AG04450 (cell line): Measurements from ENCODE around the gene LNPEP. TPM values are rescaled to one million over a fixed set of nuclear protein-coding genes. Genes with fewer than 3 reads are reported as not detected.

ENCODE experiments used
- CTCF ChIA-PET: fragments of 300-600, 350-600 bp; formaldehyde crosslinking; extraction: SDS; loops from one replicate; lab custom pipeline; 2022; ENCODE audit warnings: antibody characterized with exemption, inconsistent platforms; lab: Charles Lee
- POLR2A ChIA-PET: fragments of 350-600 bp; formaldehyde crosslinking; extraction: SDS; loops from one replicate; lab custom pipeline; 2021; ENCODE audit warnings: antibody characterized with exemption, inconsistent platforms; lab: Yijun Ruan, JAX
- DNase-seq: peaks from one replicate; pipeline ENCODE4 v3.0.0-alpha.2; 2011; ENCODE audit warnings: low read depth, low spot score
- H3K27ac ChIP-seq: one replicate; pipeline ENCODE4 v1.5.1; 2012; ENCODE audit warnings: low read depth, low read length, control low read depth
- H3K27me3 ChIP-seq: one replicate; pipeline ENCODE4 v1.6.0; 2012; ENCODE audit warnings: low read length; ENCODE audit not compliant: control insufficient read depth, insufficient read depth
- H3K4me3 ChIP-seq: 2 replicates; pipeline ENCODE4 v1.5.1; 2011; ENCODE audit warnings: mild to moderate bottlenecking, low read depth, low read length, control low read depth
- H3K9me3 ChIP-seq: 2 replicates; pipeline ENCODE4 v1.5.1; 2012; ENCODE audit warnings: low read length; ENCODE audit not compliant: control insufficient read depth, insufficient read depth
- polyA plus RNA-seq: library from polyadenylated mRNA; depleted of rRNA; stranded (reverse); fragments of >200 nt; gene quantifications from 2 replicates; pipeline ENCODE4 v1.2.3, GENCODE V29; 2011
- TF ChIP-seq, protein P1 (sequence below): IDR thresholded peaks from 2 replicates; pipeline ENCODE4 v1.5.1; 2011; ENCODE audit warnings: low read depth, low read length, control low read depth, inconsistent platforms

The LNPEP gene
- polyA plus RNA-seq, 1 experiment, result 13.4 TPM

DNA sequence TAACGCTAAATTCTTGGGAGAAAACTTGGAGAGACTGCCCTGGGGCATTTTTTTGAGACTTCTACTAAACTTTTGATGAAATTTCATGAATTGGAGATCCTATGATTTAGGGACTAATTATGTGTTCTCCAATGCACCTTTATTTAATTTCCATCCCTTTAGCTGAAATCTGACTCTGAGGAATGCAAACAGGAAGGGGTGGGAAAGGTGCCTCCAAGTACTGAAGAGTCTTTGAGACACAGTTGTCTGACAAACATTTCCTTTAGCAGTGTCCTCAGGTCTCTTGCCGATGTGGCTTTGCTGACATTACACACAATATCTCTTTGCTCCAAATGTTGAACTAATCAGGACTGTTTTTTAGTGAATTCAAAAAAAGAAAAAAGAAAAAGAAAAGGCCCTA, 129.6 kb downstream of the LNPEP start:
- Histone ChIP-seq H3K27me3 (peaks cover 7% of the 10 kb centered on the region), H3K4me3 (no peak overlapping the region), H3K27ac (no peak overlapping the region), H3K9me3 (no peaks in the 10 kb centered on the region)
- TF ChIP-seq, protein P1, sequence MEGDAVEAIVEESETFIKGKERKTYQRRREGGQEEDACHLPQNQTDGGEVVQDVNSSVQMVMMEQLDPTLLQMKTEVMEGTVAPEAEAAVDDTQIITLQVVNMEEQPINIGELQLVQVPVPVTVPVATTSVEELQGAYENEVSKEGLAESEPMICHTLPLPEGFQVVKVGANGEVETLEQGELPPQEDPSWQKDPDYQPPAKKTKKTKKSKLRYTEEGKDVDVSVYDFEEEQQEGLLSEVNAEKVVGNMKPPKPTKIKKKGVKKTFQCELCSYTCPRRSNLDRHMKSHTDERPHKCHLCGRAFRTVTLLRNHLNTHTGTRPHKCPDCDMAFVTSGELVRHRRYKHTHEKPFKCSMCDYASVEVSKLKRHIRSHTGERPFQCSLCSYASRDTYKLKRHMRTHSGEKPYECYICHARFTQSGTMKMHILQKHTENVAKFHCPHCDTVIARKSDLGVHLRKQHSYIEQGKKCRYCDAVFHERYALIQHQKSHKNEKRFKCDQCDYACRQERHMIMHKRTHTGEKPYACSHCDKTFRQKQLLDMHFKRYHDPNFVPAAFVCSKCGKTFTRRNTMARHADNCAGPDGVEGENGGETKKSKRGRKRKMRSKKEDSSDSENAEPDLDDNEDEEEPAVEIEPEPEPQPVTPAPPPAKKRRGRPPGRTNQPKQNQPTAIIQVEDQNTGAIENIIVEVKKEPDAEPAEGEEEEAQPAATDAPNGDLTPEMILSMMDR, result no peak
- ChIA-PET POLR2A (no interaction called here), CTCF (interaction anchor here (0.5 kb wide), 1 partner anchor 80 kb away, joined by 5 read pairs; no protein-coding TSS in a partner anchor)
- DNase-seq, result no peak

DNA sequence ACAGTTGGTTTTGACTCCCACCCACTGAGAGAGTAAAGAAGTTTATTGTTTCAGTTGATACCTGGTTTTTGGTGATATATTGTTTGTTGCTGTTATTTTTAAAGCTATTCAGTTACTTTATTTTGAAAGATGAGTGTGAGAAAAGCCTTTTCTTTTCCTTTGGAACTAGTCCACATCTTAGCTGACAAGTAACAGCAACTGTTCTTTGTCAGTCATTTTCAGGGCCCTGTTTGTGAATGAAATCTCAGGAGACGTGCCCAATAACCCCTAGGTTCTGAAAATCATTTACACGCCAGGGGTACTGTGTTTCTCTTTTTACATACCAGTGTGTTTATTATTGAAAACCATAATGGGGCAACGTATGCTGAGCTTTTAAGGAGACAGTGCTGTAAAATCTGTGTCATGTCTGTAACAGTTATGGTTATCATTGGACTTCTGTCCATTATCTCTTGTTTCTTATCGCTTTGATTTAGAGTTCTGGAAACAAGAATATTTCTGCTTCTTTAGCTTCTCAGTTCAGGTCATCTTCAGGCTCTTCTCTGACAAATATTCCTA, 131.5 kb downstream of the LNPEP start:
- TF ChIP-seq, protein P1, result no peak
- Histone ChIP-seq H3K4me3 (no peak overlapping the region), H3K9me3 (no peaks in the 10 kb centered on the region), H3K27me3 (peaks cover 4% of the 10 kb centered on the region), H3K27ac (no peak overlapping the region)
- no peak for DNase-seq
- POLR2A ChIA-PET, result no interaction called here
- CTCF ChIA-PET, result no interaction called here

DNA sequence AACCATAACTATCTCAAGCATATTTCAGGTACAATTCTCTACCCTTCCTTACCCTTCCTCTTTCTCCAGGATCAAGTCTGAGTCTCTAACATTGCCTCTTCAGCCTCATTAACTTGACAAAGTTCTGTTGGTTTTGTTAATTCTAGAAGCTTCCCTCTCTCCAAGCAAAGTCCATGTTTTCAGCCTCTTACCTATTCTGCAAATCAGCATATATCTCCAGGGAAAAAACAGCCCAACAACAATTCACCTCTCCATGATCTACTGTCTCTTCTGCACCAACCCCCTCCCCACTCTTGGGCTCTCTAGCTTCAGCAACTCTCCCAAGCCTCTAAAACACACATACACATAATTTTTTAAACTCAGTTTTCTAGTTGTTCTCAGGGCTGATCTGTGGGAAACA, 134.4 kb downstream of the LNPEP start:
- ChIA-PET POLR2A (no interaction called here), CTCF (interaction anchor here (0.6 kb wide), 1 partner anchor 91 kb away, joined by 3 read pairs; no protein-coding TSS in a partner anchor)
- TF ChIP-seq, protein P1, result no peak
- no peak for DNase-seq
- no peak overlapping the region for H3K4me3 ChIP-seq
- peaks cover 5% of the 10 kb centered on the region for H3K27me3 ChIP-seq
- no peak overlapping the region for H3K27ac ChIP-seq
- H3K9me3 ChIP-seq, result no peaks in the 10 kb centered on the region

DNA sequence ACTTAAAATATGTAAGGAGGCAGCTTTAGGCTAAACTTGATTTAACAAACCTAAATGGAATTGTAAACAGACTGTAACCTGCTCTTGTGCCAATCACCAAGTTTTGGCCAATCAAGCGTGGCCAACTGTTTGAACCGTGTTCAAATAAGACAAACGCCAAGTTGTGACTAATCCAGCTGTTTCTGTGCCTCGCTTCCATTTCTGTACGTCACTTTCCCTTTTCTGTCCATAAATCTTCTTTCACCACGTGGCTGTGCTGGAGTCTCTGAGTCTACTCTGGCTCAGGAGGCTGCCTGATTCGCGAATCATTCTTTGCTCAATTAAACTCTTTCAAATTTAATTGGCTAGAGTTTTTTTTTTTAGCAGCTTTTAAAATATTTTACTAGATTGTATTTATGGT, 135.2 kb downstream of the LNPEP start:
- POLR2A ChIA-PET, result interaction anchor here (0.6 to 0.9 kb wide), 3 partner anchors 9 to 403 kb away, joined by 3 to 4 read pairs (median 3); no protein-coding TSS in a partner anchor
- CTCF ChIA-PET, result interaction anchor here (0.6 to 1.1 kb wide), 3 partner anchors 25 to 90 kb away, joined by 3 to 4 read pairs (median 4); no protein-coding TSS in a partner anchor

DNA sequence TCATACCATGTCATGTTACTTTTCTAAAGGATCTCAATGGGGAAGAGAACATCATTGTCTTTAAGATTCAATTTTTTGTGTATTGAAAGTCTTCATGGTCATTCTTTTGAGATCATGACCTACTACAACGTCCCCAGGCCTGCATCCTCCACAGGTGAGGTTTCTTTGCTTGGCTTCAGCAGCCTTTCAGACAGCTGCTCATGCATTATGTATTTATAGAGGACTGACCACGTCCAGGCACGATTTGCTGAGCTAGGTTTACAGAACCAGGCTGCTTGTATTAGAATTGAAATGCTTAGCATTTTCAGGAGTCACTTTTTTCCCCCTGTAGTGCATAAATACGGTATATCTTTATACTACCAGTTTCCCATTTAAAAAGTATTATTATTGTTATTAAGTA, 136.1 kb downstream of the LNPEP start:
- H3K9me3 ChIP-seq, result no peaks in the 10 kb centered on the region
- ChIA-PET POLR2A (no interaction called here), CTCF (no interaction called here)
- TF ChIP-seq, protein P1, result no peak
- H3K27ac ChIP-seq, result no peak overlapping the region
- no peak for DNase-seq
- H3K4me3 ChIP-seq, result no peak overlapping the region
- H3K27me3 ChIP-seq, result peaks cover 5% of the 10 kb centered on the region

More for the DNA sequence above, 135.2 kb downstream of the LNPEP start:
- Histone ChIP-seq H3K4me3 (no peak overlapping the region), H3K27me3 (peaks cover 5% of the 10 kb centered on the region), H3K9me3 (no peaks in the 10 kb centered on the region), H3K27ac (no peak overlapping the region)
- peak; percentile 54 for DNase-seq
- TF ChIP-seq, protein P1, result no peak
